Motor neuron (in vitro differentiated cells): Measurements from ENCODE around the gene TSHR. TPM values are rescaled to one million over a fixed set of nuclear protein-coding genes. Genes with fewer than 3 reads are reported as not detected.
"Not testable (repeated sequence)": the region's sequence is repeated elsewhere in the genome, so short reads cannot be mapped to it uniquely, and the experiment has no call there.

Experiments used
- ATAC-seq, 8 experiments: fragments of 200-7000 bp; cut with Tn5 transposase; replicated peaks in 6 of 8; 2 replicates each; pipeline ENCODE4 v1.8.0; 2021; ENCODE audit warnings: mild to moderate bottlenecking in 8 of 8, moderate library complexity in 8 of 8
- H3K27ac ChIP-seq, 2 donors: fragments of 250-450 bp; sonication (Bioruptor Pico); 2 replicates each; pipeline ENCODE4 v1.9.0; 2021; ENCODE audit warnings: antibody characterized with exemption in 2 of 2, mild to moderate bottlenecking in 2 of 2, moderate library complexity in 1 of 2
- H3K4me1 ChIP-seq, 2 donors: fragments of 250-450 bp; sonication (Bioruptor Pico); replicated peaks in 1 of 2; 2 replicates each; pipeline ENCODE4 v1.6.1; 2021; ENCODE audit warnings: antibody characterized with exemption in 2 of 2, mild to moderate bottlenecking in 2 of 2, moderate library complexity in 1 of 2
- H3K4me3 ChIP-seq, 5 donors: fragments of 250-450 bp; sonication (Bioruptor Pico); 2 replicates each; pipeline ENCODE4 v1.9.0; 2021; ENCODE audit warnings: antibody characterized with exemption in 5 of 5, mild to moderate bottlenecking in 5 of 5, moderate library complexity in 4 of 5
- WGBS, 10 experiments: fragments of 450-650 bp; shearing (Covaris generic); methylation state at CpG; one replicate each; pipeline ENCODE4 v1.0.0; 2022; 5-methylcytosine and 5-hydroxymethylcytosine counted together
- in situ Hi-C, 9 experiments: fragments of 400-800 bp; cut with MboI; loops; one replicate each; pipeline ENCODE4 v1.15.0; 2021; ENCODE audit warnings: low sequenced_read_pairs in 9 of 9, low pct_unique_long_range_greater_than_20kb in 2 of 9; ENCODE audit not compliant: unreplicated experiment in 9 of 9
- total RNA-seq, 8 experiments: library from RNA; unstranded; fragments of 300-600 nt; gene quantifications; 2 replicates each; pipeline versions ENCODE4 v1.2.3 to v1.2.4, GENCODE V29; 2022

Gene TSHR
- total RNA-seq, 8 experiments from 2014 or later, result 0.13 to 2.0 (median 0.56) TPM

GRCh38 chr14:80933686-80934085 lies 21.7 kb upstream of the TSHR start:
- Histone ChIP-seq H3K4me1 (peaks cover 0 to 14% of the 10 kb centered on the region in 2 donors), H3K27ac (no peak overlapping the region), H3K4me3 (no peak overlapping the region)
- ATAC-seq, result no peak
- WGBS, 10 experiments, result 79 to 100% (median 85%) methylated on average over 2 to 4 of the region's 4 CpGs; no CpG with 5 or more reads in 1 of the 10 experiments
- in situ Hi-C loops, result no loop called here

- peaks cover 3 to 4% of the 10 kb centered on the region in 2 donors for H3K4me1 ChIP-seq
- H3K27ac ChIP-seq, result no peak overlapping the region
- in situ Hi-C loops, result loop anchor here in 1 of 9 experiments (10.0 kb wide), 1 partner anchor 235 kb away; no protein-coding TSS in a partner anchor
- 88 to 100% (median 100%) methylated on average over 1 of the region's 1 CpG; no CpG with 5 or more reads in 1 of the 10 experiments for WGBS, 10 experiments
- H3K4me3 ChIP-seq, result no peak overlapping the region
- ATAC-seq, result no peak
Measured at GRCh38 chr14:80940146-80940545, 15.3 kb upstream of the TSHR start.

GRCh38 chr14:80941241-80942185 lies 13.9 kb upstream of the TSHR start, which contains the start of gene CEP128:
Gene CEP128, minus strand, starts transcription at chr14:80941738.
- peak; percentile 99 to 100 (median 100) for ATAC-seq
- peaks cover 3 to 4% of the 10 kb centered on the region in 2 donors for H3K4me1 ChIP-seq
- peak within 1 kb of the TSS; percentile 41 to 84 (median 56) for H3K4me3 ChIP-seq
- in situ Hi-C loops, result loop anchor here in 1 of 9 experiments (10.0 kb wide), 1 partner anchor 233 kb away; no protein-coding TSS in a partner anchor
- peak within 1 kb of the TSS in 1 of 2 donors; percentile 51 for H3K27ac ChIP-seq
- 0 to 17% (median 6%) methylated on average over 1 to 19 of the region's 40 CpGs; no CpG with 5 or more reads in 1 of the 10 experiments for WGBS, 10 experiments

- H3K4me1 ChIP-seq, result peaks cover 3 to 4% of the 10 kb centered on the region in 2 donors
- ATAC-seq, result no peak
- peak overlapping the region in 1 of 2 donors; percentile 51 for H3K27ac ChIP-seq
- WGBS, 10 experiments, result 0 to 72% (median 50%) methylated on average over 1 to 5 of the region's 5 CpGs
- H3K4me3 ChIP-seq, result peak overlapping the region; percentile 17 to 84 (median 56)
- in situ Hi-C loops, result loop anchor here in 1 of 9 experiments (10.0 kb wide), 1 partner anchor 233 kb away; no protein-coding TSS in a partner anchor
Measured at GRCh38 chr14:80942191-80942600, 13.2 kb upstream of the TSHR start.

- peaks cover 3 to 4% of the 10 kb centered on the region in 2 donors for H3K4me1 ChIP-seq
Measured at GRCh38 chr14:80944861-80945617, 10.4 kb upstream of the TSHR start.

GRCh38 chr14:80946187-80946586 lies 9.2 kb upstream of the TSHR start:
- in situ Hi-C loops, result loop anchor here in 1 of 9 experiments (10.0 kb wide), 1 partner anchor 229 kb away; no protein-coding TSS in a partner anchor
- 0 to 100% (median 78%) methylated on average over 1 of the region's 1 CpG; no CpG with 5 or more reads in 4 of the 10 experiments for WGBS, 10 experiments
- Histone ChIP-seq H3K27ac (no peak overlapping the region), H3K4me3 (no peak overlapping the region), H3K4me1 (peaks cover 0 to 4% of the 10 kb centered on the region in 2 donors)
- no peak for ATAC-seq

More at GRCh38 chr14:80944861-80945617, 10.4 kb upstream of the TSHR start:
- Histone ChIP-seq H3K27ac (no peak overlapping the region), H3K4me3 (no peak overlapping the region)
- no peak for ATAC-seq
- in situ Hi-C loops, result loop anchor here in 1 of 9 experiments (10.0 kb wide), 1 partner anchor 230 kb away; no protein-coding TSS in a partner anchor
- WGBS, 10 experiments, result 0 to 98% (median 81%) methylated on average over 1 to 5 of the region's 5 CpGs; no CpG with 5 or more reads in 1 of the 10 experiments

- WGBS, 10 experiments, result 17 to 86% (median 40%) methylated on average over 1 to 4 of the region's 4 CpGs; no CpG with 5 or more reads in 1 of the 10 experiments
Measured at GRCh38 chr14:80946797-80947196, 8.6 kb upstream of the TSHR start.

GRCh38 chr14:80948291-80948690 lies 7.1 kb upstream of the TSHR start:
- Histone ChIP-seq H3K4me1 (no peaks in the 10 kb centered on the region), H3K27ac (no peak overlapping the region), H3K4me3 (no peak overlapping the region)
- 0 to 88% (median 0%) methylated on average over 1 of the region's 1 CpG; no CpG with 5 or more reads in 4 of the 10 experiments for WGBS, 10 experiments
- in situ Hi-C loops, result loop anchor here in 1 of 9 experiments (10.0 kb wide), 1 partner anchor 227 kb away; no protein-coding TSS in a partner anchor
- ATAC-seq, result no peak

More at GRCh38 chr14:80946797-80947196, 8.6 kb upstream of the TSHR start:
- in situ Hi-C loops, result loop anchor here in 1 of 9 experiments (10.0 kb wide), 1 partner anchor 228 kb away; no protein-coding TSS in a partner anchor
- no peak overlapping the region for H3K4me3 ChIP-seq
- no peak for ATAC-seq
- no peak overlapping the region for H3K27ac ChIP-seq
- peaks cover 0 to 4% of the 10 kb centered on the region in 2 donors for H3K4me1 ChIP-seq

- no peak overlapping the region for H3K4me3 ChIP-seq
- ATAC-seq, result no peak
- in situ Hi-C loops, result loop anchor here in 4 of 9 experiments (25.0 kb wide), 1 partner anchor 511 kb away; no protein-coding TSS in a partner anchor
- WGBS, 10 experiments, result 55 to 98% (median 84%) methylated on average over 4 of the region's 4 CpGs
- H3K27ac ChIP-seq, result no peak overlapping the region
- H3K4me1 ChIP-seq, result no peaks in the 10 kb centered on the region
Measured at GRCh38 chr14:80951491-80951890, 3.9 kb upstream of the TSHR start.

- not testable (repeated sequence) for H3K27ac ChIP-seq, H3K4me3 ChIP-seq, ATAC-seq, H3K4me1 ChIP-seq
- in situ Hi-C loops, result loop anchor here in 4 of 9 experiments (25.0 kb wide), 1 partner anchor 509 kb away; no protein-coding TSS in a partner anchor
- WGBS, 10 experiments, result 57 to 90% (median 75%) methylated on average over 2 to 12 of the region's 18 CpGs; no CpG with 5 or more reads in 2 of the 10 experiments
Measured at GRCh38 chr14:80953211-80953610, 2.2 kb upstream of the TSHR start.

- 0 to 20% (median 0%) methylated on average over 1 to 9 of the region's 29 CpGs; no CpG with 5 or more reads in 2 of the 10 experiments for WGBS, 10 experiments
- peak; percentile 90 to 98 (median 97) for ATAC-seq
- Histone ChIP-seq H3K4me3 (peak overlapping the region; percentile 34 to 47 (median 38)), H3K27ac (no peak overlapping the region), H3K4me1 (no peaks in the 10 kb centered on the region)
- in situ Hi-C loops, result loop anchor here in 4 of 9 experiments (25.0 kb wide), 1 partner anchor 508 kb away; no protein-coding TSS in a partner anchor
Measured at GRCh38 chr14:80954687-80955299, 628 bp upstream of the TSHR start.
